Gastroesophageal sphincter (tissue), 4 donors: ENCODE measurements around the gene MBL2. TPM values are rescaled to one million over a fixed set of nuclear protein-coding genes. Genes with fewer than 3 reads are reported as not detected.

Source experiments
- ATAC-seq: fragments of 150-250 bp; one replicate; pipeline ENCODE4 v1.9.1; 2016; ENCODE audit warnings: mild to moderate bottlenecking, moderate library complexity
- H3K27ac ChIP-seq, 4 donors: fragments of 200-600 bp; sonication (generic) in 3 of 4; 1 replicate in 3 of 4; 2 replicates in 1 of 4; pipeline ENCODE4 v1.5.1; 2016 to 2019
- H3K27me3 ChIP-seq: fragments of 200-600 bp; sonication (generic); one replicate; pipeline ENCODE4 v1.5.1; 2019
- H3K36me3 ChIP-seq, 2 donors: fragments of 200-600 bp; sonication (generic); one replicate each; pipeline ENCODE4 v1.5.1; 2019; ENCODE audit warnings: control low read depth in 1 of 2
- H3K4me1 ChIP-seq, 3 donors: fragments of 200-600 bp; sonication (generic); 1 replicate in 2 of 3; 2 replicates in 1 of 3; pipeline ENCODE4 v1.5.1; 2016 to 2019; ENCODE audit warnings: control low read depth in 2 of 3
- H3K4me3 ChIP-seq, 2 donors: fragments of 200-600 bp; sonication (generic); one replicate each; pipeline ENCODE4 v1.5.1; 2019; ENCODE audit warnings: mild to moderate bottlenecking in 1 of 2, moderate library complexity in 1 of 2
- H3K9me3 ChIP-seq, 3 donors: fragments of 200-600 bp; sonication (generic); one replicate each; pipeline ENCODE4 v1.5.1; 2017 to 2019; ENCODE audit warnings: control low read depth in 2 of 3
- CTCF ChIP-seq, 4 experiments: fragments of 200-600 bp in 2 of 4; fragments of 450-650 bp in 2 of 4; sonication (generic) in 1 of 4; IDR thresholded peaks; one replicate each; pipeline ENCODE4 v1.5.1; 2017 to 2019; ENCODE audit warnings: antibody characterized with exemption in 4 of 4, mild to moderate bottlenecking in 2 of 4, moderate library complexity in 2 of 4
- EP300 ChIP-seq: sonication (generic); formaldehyde crosslinking; IDR thresholded peaks from one replicate; pipeline ENCODE4 v1.6.1; 2017; ENCODE audit warnings: antibody characterized with exemption, mild to moderate bottlenecking
- POLR2A ChIP-seq, 2 donors: fragments of 450-650 bp; IDR thresholded peaks; one replicate each; pipeline ENCODE4 v1.6.1; 2017; ENCODE audit warnings: antibody characterized with exemption in 2 of 2, mild to moderate bottlenecking in 2 of 2, moderate library complexity in 1 of 2
- POLR2AphosphoS5 ChIP-seq: sonication (generic); formaldehyde crosslinking; IDR thresholded peaks from one replicate; pipeline ENCODE4 v1.6.1; 2017; ENCODE audit warnings: antibody characterized with exemption
- WGBS, 2 donors: methylation state at CpG; one replicate each; pipeline ENCODE4 v1.1.5; 2018; ENCODE audit warnings: low coverage in 1 of 2; 5-methylcytosine and 5-hydroxymethylcytosine counted together
- total RNA-seq, 4 donors: library from RNA; depleted of rRNA; stranded (reverse); fragments of >200 nt; gene quantifications; one replicate each; pipeline ENCODE4 v1.1.0, GENCODE V29; 2016

MBL2 gene
- total RNA-seq, 4 donors from 2014 or later = not detected

GRCh38 chr10:52778511-52779392, 6.2 kb upstream of the MBL2 start:
- TF ChIP-seq CTCF (IDR thresholded peaks at IDR 0.05) = peak in 1 of 4 experiments; percentile 31
- TF ChIP-seq POLR2AphosphoS5 = no peak
- H3K9me3 ChIP-seq = no peaks in the 10 kb centered on the region
- H3K27me3 ChIP-seq = peaks cover 21% of the 10 kb centered on the region
- H3K27ac ChIP-seq = no peak overlapping the region
- H3K4me3 ChIP-seq = no peak overlapping the region
- no peaks in the 10 kb centered on the region for H3K4me1 ChIP-seq
- no peak for ATAC-seq
- H3K36me3 ChIP-seq = no peaks in the 10 kb centered on the region
- WGBS, 2 donors = 31 to 34% methylated on average over 10 to 18 of the region's 42 CpGs

- WGBS, 2 donors = 77 to 80% methylated on average over 4 of the region's 5 CpGs
- TF ChIP-seq EP300 (no peak), CTCF (IDR thresholded peaks at IDR 0.05) (no peak), POLR2A (IDR thresholded peaks at IDR 0.05) (no peak), POLR2AphosphoS5 (no peak)
Observed at GRCh38 chr10:52777414-52777813, 4.8 kb upstream of the MBL2 start.

GRCh38 chr10:52776471-52776903, 3.9 kb upstream of the MBL2 start:
- H3K4me3 ChIP-seq = no peak overlapping the region
- peaks cover 21% of the 10 kb centered on the region for H3K27me3 ChIP-seq
- no peaks in the 10 kb centered on the region for H3K9me3 ChIP-seq
- H3K36me3 ChIP-seq = no peaks in the 10 kb centered on the region
- H3K4me1 ChIP-seq = no peaks in the 10 kb centered on the region
- no peak for ATAC-seq
- H3K27ac ChIP-seq = no peak overlapping the region
- TF ChIP-seq POLR2A (IDR thresholded peaks at IDR 0.05) (no peak), POLR2AphosphoS5 (no peak), CTCF (IDR thresholded peaks at IDR 0.05) (no peak), EP300 (no peak)
- WGBS, 2 donors = no CpG with 5 or more reads among the region's 1 CpG

More at GRCh38 chr10:52777414-52777813, 4.8 kb upstream of the MBL2 start:
- no peak for ATAC-seq
- H3K27me3 ChIP-seq = peaks cover 21% of the 10 kb centered on the region
- no peak overlapping the region for H3K4me3 ChIP-seq
- H3K4me1 ChIP-seq = no peaks in the 10 kb centered on the region
- H3K27ac ChIP-seq = no peak overlapping the region
- no peaks in the 10 kb centered on the region for H3K36me3 ChIP-seq
- H3K9me3 ChIP-seq = no peaks in the 10 kb centered on the region

GRCh38 chr10:52775132-52775647, 2.6 kb upstream of the MBL2 start:
- WGBS, 2 donors = 58 to 100% methylated on average over 1 to 3 of the region's 12 CpGs
- Histone ChIP-seq H3K4me1 (no peaks in the 10 kb centered on the region), H3K27me3 (peaks cover 20% of the 10 kb centered on the region), H3K36me3 (no peaks in the 10 kb centered on the region), H3K27ac (no peak overlapping the region), H3K9me3 (no peaks in the 10 kb centered on the region), H3K4me3 (no peak overlapping the region)
- no peak for ATAC-seq
- TF ChIP-seq EP300 (no peak), POLR2AphosphoS5 (no peak), CTCF (IDR thresholded peaks at IDR 0.05) (no peak)
